CD14-positive monocyte (primary cell): ENCODE results near the gene KRTAP10-8. TPM values are rescaled to one million over a fixed set of nuclear protein-coding genes. Genes with fewer than 3 reads are reported as not detected.

ENCODE experiments used
- DNase-seq, 3 donors: peaks; one replicate each; pipeline ENCODE4 v3.0.0-alpha.2; 2011 to 2022
- H2AFZ ChIP-seq: 2 replicates; pipeline ENCODE4 v1.6.0; 2012; ENCODE audit warnings: mild to moderate bottlenecking, low read depth, low read length, inconsistent platforms; ENCODE audit not compliant: insufficient read depth, poor library complexity, severe bottlenecking
- H3K27ac ChIP-seq, 2 donors: 1 replicate in 1 of 2; 2 replicates in 1 of 2; pipeline ENCODE4 v1.5.1; 2012 to 2013; ENCODE audit warnings: low read length in 2 of 2, control low read depth in 1 of 2, inconsistent platforms in 1 of 2, low read depth in 1 of 2, mild to moderate bottlenecking in 1 of 2
- H3K27me3 ChIP-seq, 2 donors: one replicate each; pipeline versions ENCODE4 v1.6.0 to v1.6.1; 2011 to 2013; ENCODE audit warnings: low read length in 2 of 2; ENCODE audit not compliant: control insufficient read depth in 2 of 2, insufficient read depth in 2 of 2
- H3K36me3 ChIP-seq, 2 donors: replicated peaks in 1 of 2; 1 replicate in 1 of 2; 2 replicates in 1 of 2; pipeline versions ENCODE4 v1.5.1 to v1.6.1; 2012 to 2013; ENCODE audit warnings: low read length in 2 of 2, control low read depth in 1 of 2, inconsistent platforms in 1 of 2, mild to moderate bottlenecking in 1 of 2; ENCODE audit not compliant: insufficient read depth in 2 of 2, control insufficient read depth in 1 of 2
- H3K4me1 ChIP-seq, 2 donors: 1 replicate in 1 of 2; 2 replicates in 1 of 2; pipeline versions ENCODE4 v1.5.1 to v1.6.1; 2012 to 2013; ENCODE audit warnings: low read length in 2 of 2, control low read depth in 1 of 2, inconsistent platforms in 1 of 2, mild to moderate bottlenecking in 1 of 2, moderate library complexity in 1 of 2; ENCODE audit not compliant: insufficient read depth in 2 of 2, control insufficient read depth in 1 of 2
- H3K4me2 ChIP-seq: replicated peaks from 2 replicates; pipeline ENCODE3; 2012; ENCODE audit warnings: low read length, moderate library complexity, mild to moderate bottlenecking; ENCODE audit not compliant: poor library complexity, severe bottlenecking; ENCODE audit errors: extremely low read depth
- H3K4me3 ChIP-seq, 3 experiments: fragments of 200-600 bp in 1 of 3; sonication (generic) in 1 of 3; replicated peaks in 1 of 3; 1 replicate in 2 of 3; 2 replicates in 1 of 3; pipeline ENCODE4 v1.5.1; 2011 to 2013; ENCODE audit warnings: low read length in 3 of 3, mild to moderate bottlenecking in 3 of 3, control low read depth in 2 of 3, low read depth in 2 of 3, inconsistent platforms in 1 of 3, moderate library complexity in 1 of 3
- H3K79me2 ChIP-seq: 2 replicates; pipeline ENCODE4 v1.6.0; 2012; ENCODE audit warnings: mild to moderate bottlenecking, control low read depth, inconsistent platforms, low read length, moderate library complexity; ENCODE audit not compliant: insufficient read depth
- H3K9ac ChIP-seq: 2 replicates; pipeline ENCODE4 v1.6.0; 2017; ENCODE audit warnings: low read length, mild to moderate bottlenecking; ENCODE audit not compliant: insufficient read depth, poor library complexity, severe bottlenecking
- H3K9me3 ChIP-seq, 2 donors: replicated peaks in 1 of 2; 1 replicate in 1 of 2; 2 replicates in 1 of 2; pipeline versions ENCODE4 v1.5.1 to v1.6.1; 2012 to 2013; ENCODE audit warnings: low read length in 2 of 2, control low read depth in 1 of 2; ENCODE audit not compliant: control insufficient read depth in 1 of 2, insufficient read depth in 1 of 2
- H4K20me1 ChIP-seq: 2 replicates; pipeline ENCODE4 v1.6.0; 2012; ENCODE audit warnings: mild to moderate bottlenecking, low read length, control low read depth, moderate library complexity; ENCODE audit not compliant: insufficient read depth
- H3K27ac Mint-ChIP-seq, 7 donors: one replicate each; pipeline ENCODE4 v1.8.0; 2020; ENCODE audit warnings: mild to moderate bottlenecking in 7 of 7, mixed read lengths in 7 of 7, moderate library complexity in 6 of 7, inconsistent platforms in 2 of 7
- H3K27me3 Mint-ChIP-seq, 3 donors: one replicate each; pipeline ENCODE4 v1.8.0; 2021 to 2022; ENCODE audit warnings: low read depth in 3 of 3, mild to moderate bottlenecking in 3 of 3, mixed read lengths in 3 of 3, moderate library complexity in 3 of 3, inconsistent platforms in 1 of 3
- H3K36me3 Mint-ChIP-seq, 2 donors: one replicate each; pipeline ENCODE4 v1.8.0; 2020; ENCODE audit warnings: mixed read lengths in 2 of 2, inconsistent platforms in 1 of 2, mild to moderate bottlenecking in 1 of 2
- H3K4me1 Mint-ChIP-seq: one replicate; pipeline ENCODE4 v1.8.0; 2020; ENCODE audit warnings: mild to moderate bottlenecking, mixed read lengths
- H3K4me3 Mint-ChIP-seq, 2 donors: one replicate each; pipeline ENCODE4 v1.8.0; 2020; ENCODE audit warnings: mild to moderate bottlenecking in 2 of 2, mixed read lengths in 2 of 2, moderate library complexity in 1 of 2
- H3K9me3 Mint-ChIP-seq, 7 donors: one replicate each; pipeline ENCODE4 v1.8.0; 2020 to 2022; ENCODE audit warnings: mixed read lengths in 7 of 7, mild to moderate bottlenecking in 6 of 7, moderate library complexity in 6 of 7, inconsistent platforms in 2 of 7
- CTCF ChIP-seq: fragments of 200-600 bp; IDR thresholded peaks from one replicate; pipeline ENCODE4 v1.8.0; 2022; ENCODE audit warnings: antibody characterized with exemption, mild to moderate bottlenecking
- WGBS: methylation state at CpG from one replicate; pipeline ENCODE4 v1.1.5; 2013; ENCODE audit warnings: missing lambda C conversion rate; ENCODE audit not compliant: insufficient coverage; 5-methylcytosine and 5-hydroxymethylcytosine counted together
- intact Hi-C, 2 donors: fragments of 100-400 bp; cut with micrococcal nuclease; formaldehyde crosslinking; loops; one replicate each; pipeline versions ENCODE4 v1.15.0 to v1.15.1; 2023
- polyA plus RNA-seq, 3 donors: library from polyadenylated mRNA; depleted of rRNA in 1 of 3; unstranded in 2 of 3; stranded (reverse) in 1 of 3; fragments of 300-500 nt in 2 of 3; fragments of >200 nt in 1 of 3; fragmentation: Illumina TruSeq in 2 of 3; gene quantifications; 1 replicate in 2 of 3; 2 replicates in 1 of 3; pipeline ENCODE4 v1.2.3, GENCODE V29; 2012 to 2021

KRTAP10-8 gene
- polyA plus RNA-seq, 3 donors = not detected

GRCh38 chr21:44653656-44654575 is 42.0 kb downstream of the KRTAP10-8 start:
- Mint-ChIP-seq H3K27me3 (peaks cover 3 to 10% (median 9%) of the 10 kb centered on the region in 3 donors), H3K4me3 (no peak overlapping the region), H3K27ac (no peak overlapping the region), H3K4me1 (no peaks in the 10 kb centered on the region), H3K36me3 (no peaks in the 10 kb centered on the region), H3K9me3 (peaks cover 29 to 53% (median 43%) of the 10 kb centered on the region in 7 donors)
- H2AFZ ChIP-seq = no peak overlapping the region
- no peak overlapping the region for H3K27ac ChIP-seq
- peaks cover 16 to 44% of the 10 kb centered on the region in 2 donors for H3K9me3 ChIP-seq
- no peaks in the 10 kb centered on the region for H3K79me2 ChIP-seq
- intact Hi-C loops = no loop called here
- no peaks in the 10 kb centered on the region for H3K4me1 ChIP-seq
- no peak for DNase-seq
- no peaks in the 10 kb centered on the region for H4K20me1 ChIP-seq
- no peak overlapping the region for H3K4me3 ChIP-seq
- no peak overlapping the region for H3K4me2 ChIP-seq
- no peak overlapping the region for H3K9ac ChIP-seq
- no peaks in the 10 kb centered on the region for H3K36me3 ChIP-seq
- no peak for TF ChIP-seq CTCF
- WGBS = 97% methylated on average over 14 of the region's 17 CpGs
- H3K27me3 ChIP-seq = no peaks in the 10 kb centered on the region

- Mint-ChIP-seq H3K27ac (peak within 1 kb of the TSS in 1 of 7 donors; percentile 65), H3K36me3 (no peaks in the 10 kb centered on the region), H3K9me3 (peaks cover 29 to 54% (median 43%) of the 10 kb centered on the region in 7 donors), H3K4me3 (no peak within 1 kb of the TSS), H3K27me3 (peaks cover 6 to 10% (median 8%) of the 10 kb centered on the region in 3 donors), H3K4me1 (no peaks in the 10 kb centered on the region)
- Histone ChIP-seq H3K27ac (no peak within 1 kb of the TSS), H3K36me3 (no peaks in the 10 kb centered on the region), H3K9me3 (peaks cover 16 to 47% of the 10 kb centered on the region in 2 donors), H3K79me2 (no peaks in the 10 kb centered on the region), H3K4me2 (no peak within 1 kb of the TSS), H3K4me1 (no peaks in the 10 kb centered on the region), H3K4me3 (no peak within 1 kb of the TSS), H2AFZ (no peak within 1 kb of the TSS), H4K20me1 (no peaks in the 10 kb centered on the region), H3K9ac (no peak within 1 kb of the TSS), H3K27me3 (no peaks in the 10 kb centered on the region)
- TF ChIP-seq CTCF = no peak
- intact Hi-C loops = no loop called here
- 100% methylated on average over 3 of the region's 9 CpGs for WGBS
- DNase-seq = no peak
Observed at GRCh38 chr21:44654576-44655175, 42.8 kb downstream of the KRTAP10-8 start, which contains the start of gene KRTAP12-4. Gene KRTAP12-4, minus strand, starts transcription at chr21:44654659. Its CDS starts 45 bp downstream, at chr21:44654614.
